ENCODE results near the gene KCNT2.

DNA sequence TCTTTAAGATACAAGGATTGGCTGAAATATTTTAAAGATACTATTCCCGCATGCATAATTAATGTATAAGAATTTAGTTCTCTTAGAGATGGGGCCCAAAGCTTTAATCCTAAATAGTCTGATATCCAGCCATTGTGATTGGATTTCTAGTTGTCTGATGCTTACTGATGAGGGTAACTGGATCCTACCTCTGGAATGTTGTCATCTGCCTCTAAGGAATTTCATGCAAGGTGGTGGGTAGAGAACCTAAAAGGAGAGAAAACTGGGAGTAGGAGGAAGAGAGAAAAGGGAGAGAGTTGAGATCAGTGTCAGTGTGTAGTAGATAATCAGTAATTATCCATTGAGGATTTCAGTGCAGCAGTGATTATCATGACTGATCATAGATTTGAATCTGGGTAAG, 295.5 kb downstream of the KCNT2 start:
- no peak for TF ChIP-seq ZNF347 (CRISPR knock-in tag; IDR thresholded peaks at IDR 0.05; ENCODE audit: low read depth)
- TF ChIP-seq CHD2 (IDR thresholded peaks at IDR 0.05; ENCODE audit: low read depth, low read length) = no peak
- TF ChIP-seq ELK1 (CRISPR knock-in tag; IDR thresholded peaks at IDR 0.05) = no peak
- TF ChIP-seq POLR2A (conservative IDR thresholded peaks at IDR 0.05) = no peak
- TF ChIP-seq NRF1 (conservative IDR thresholded peaks at IDR 0.05 in 1 of 2, IDR thresholded peaks at IDR 0.05 in 1 of 2) = no peak
- no peak for TF ChIP-seq CTCF (IDR thresholded peaks at IDR 0.05 in 2 of 3, conservative IDR thresholded peaks at IDR 0.05 in 1 of 3; ENCODE audit: insufficient read depth in 2 of 3, low read depth in 1 of 3, low read length in 3 of 3)
- no peak for TF ChIP-seq NCOA6 (IDR thresholded peaks at IDR 0.05)
